ENCODE data around the gene SSTR5.

Gene SSTR5

GRCh38 chr16:1107731-1108130, 35.2 kb downstream of the SSTR5 start:
- no peak for DNase-seq

- no peak for DNase-seq
Observed at GRCh38 chr16:1108299-1109252, 36.0 kb downstream of the SSTR5 start.

GRCh38 chr16:1109648-1110047, 37.1 kb downstream of the SSTR5 start:
- no peak for DNase-seq

- DNase-seq: no peak
Observed at GRCh38 chr16:1112506-1113184, 40.1 kb downstream of the SSTR5 start.

GRCh38 chr16:1113489-1113888, 40.9 kb downstream of the SSTR5 start:
- DNase-seq: no peak

- no peak for DNase-seq
Observed at GRCh38 chr16:1113889-1114526, 41.5 kb downstream of the SSTR5 start.

- no peak for DNase-seq
Observed at GRCh38 chr16:1116693-1117077, 44.1 kb downstream of the SSTR5 start.

- no peak for DNase-seq
Observed at GRCh38 chr16:1117176-1117900, 44.8 kb downstream of the SSTR5 start.

- DNase-seq: no peak
Observed at GRCh38 chr16:1117926-1118325, 45.4 kb downstream of the SSTR5 start.

GRCh38 chr16:1119129-1119528, 46.6 kb downstream of the SSTR5 start:
- DNase-seq: no peak

- DNase-seq: no peak
Observed at GRCh38 chr16:1119766-1120576, 47.4 kb downstream of the SSTR5 start.

GRCh38 chr16:1120577-1120941, 48.0 kb downstream of the SSTR5 start:
- DNase-seq: no peak

- DNase-seq: no peak
Observed at GRCh38 chr16:1121009-1121408, 48.5 kb downstream of the SSTR5 start.

- DNase-seq: no peak
Observed at GRCh38 chr16:1121601-1122397, 49.3 kb downstream of the SSTR5 start.

GRCh38 chr16:1122398-1122765, 49.8 kb downstream of the SSTR5 start:
- no peak for DNase-seq

GRCh38 chr16:1123525-1124230, 51.1 kb downstream of the SSTR5 start:
- no peak for DNase-seq

- no peak for DNase-seq
Observed at GRCh38 chr16:1124291-1124690, 51.7 kb downstream of the SSTR5 start.

GRCh38 chr16:1124795-1125194, 52.2 kb downstream of the SSTR5 start:
- DNase-seq: no peak

- peak; percentile 32 for DNase-seq
Observed at GRCh38 chr16:1125471-1125870, 52.9 kb downstream of the SSTR5 start.

- no peak for DNase-seq
Observed at GRCh38 chr16:1126044-1126443, 53.5 kb downstream of the SSTR5 start.

- no peak for DNase-seq
Observed at GRCh38 chr16:1126586-1126985, 54.0 kb downstream of the SSTR5 start.
